Pulmonary artery endothelial cell (primary cell): Measurements from ENCODE around the gene DMD. TPM values are rescaled to one million over a fixed set of nuclear protein-coding genes. Genes with fewer than 3 reads are reported as not detected.

Experiments
- DNase-seq: peaks from one replicate; pipeline ENCODE4 v3.0.0-alpha.2; 2011; ENCODE audit warnings: low read depth, low spot score
- total RNA-seq: library from RNA; depleted of rRNA; stranded (reverse); fragments of >200 nt; gene quantifications from 2 replicates; pipeline ENCODE4 v1.2.3, GENCODE V29; 2014

The DMD gene
- total RNA-seq, 1 donor from 2014 or later: 5.7 TPM

- no peak for DNase-seq
Measured at GRCh38 chrX:31889088-31889487, 1322.3 kb downstream of the DMD start.

GRCh38 chrX:31884535-31884934, 1326.8 kb downstream of the DMD start:
- DNase-seq: no peak

DNA sequence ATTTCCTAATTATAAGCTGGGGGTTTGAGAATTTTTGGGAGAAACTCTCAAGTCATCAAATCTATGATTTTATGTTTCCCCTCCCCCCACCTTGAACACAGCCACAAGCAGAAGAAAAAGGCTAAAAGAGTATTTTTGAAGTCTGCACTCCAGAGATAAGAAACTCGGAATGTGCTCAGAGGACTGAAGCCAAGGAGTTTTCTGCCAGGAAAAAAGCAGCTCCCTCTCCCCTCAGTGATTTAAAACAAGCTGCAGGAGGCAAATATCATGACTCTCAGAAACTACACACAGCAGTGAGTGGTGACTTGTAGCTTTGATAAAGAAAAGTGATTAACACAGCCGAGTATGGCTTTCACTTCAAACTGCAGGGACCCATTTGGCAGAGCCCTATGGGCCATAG, 1339.3 kb downstream of the DMD start:
- no peak for DNase-seq

- no peak for DNase-seq
Measured at GRCh38 chrX:31870267-31870666, 1341.1 kb downstream of the DMD start.

DNA sequence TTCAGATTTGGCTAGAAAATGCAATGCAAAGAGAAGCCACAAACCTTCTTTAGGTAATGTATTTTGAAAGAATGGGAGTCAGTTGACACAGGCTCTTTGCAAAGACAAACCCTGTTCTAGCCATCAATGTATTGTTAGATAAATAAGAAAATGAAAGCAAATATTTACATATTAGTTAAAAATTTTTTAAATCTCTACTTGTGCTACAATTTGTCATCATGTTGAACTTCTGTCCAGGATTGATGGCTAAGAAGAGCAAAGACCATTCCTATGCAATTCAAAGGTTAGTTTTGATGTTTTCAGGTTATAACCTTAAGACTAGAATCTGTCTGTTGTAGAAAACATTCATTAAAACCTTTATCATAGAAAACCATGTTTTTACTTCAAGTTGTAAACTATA, 1350.7 kb downstream of the DMD start:
- no peak for DNase-seq

- DNase-seq: no peak
Measured at GRCh38 chrX:31858915-31859314, 1352.4 kb downstream of the DMD start.

GRCh38 chrX:31854716-31855115, 1356.6 kb downstream of the DMD start:
- no peak for DNase-seq

- DNase-seq: no peak
Measured at GRCh38 chrX:31851761-31852160, 1359.6 kb downstream of the DMD start.

GRCh38 chrX:31847773-31848172, 1363.6 kb downstream of the DMD start:
- DNase-seq: no peak

DNA sequence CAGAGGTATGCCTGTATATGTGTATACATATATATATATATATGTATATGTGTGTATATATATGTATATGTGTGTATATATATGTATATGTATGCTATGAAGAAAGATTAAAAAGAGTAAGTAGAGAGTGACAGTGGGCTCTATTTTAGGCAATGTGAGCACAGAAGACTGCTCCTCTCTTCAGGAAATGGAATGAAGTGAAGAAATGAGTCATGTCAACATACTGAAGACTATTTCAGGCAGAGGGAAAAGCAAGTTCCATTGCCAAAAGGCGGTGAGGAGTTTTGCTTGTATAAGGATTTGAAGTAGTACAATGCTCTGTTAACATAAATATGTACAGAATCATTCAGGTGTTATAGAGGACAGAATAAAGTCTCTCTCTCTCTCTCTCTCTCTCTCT, 1366.3 kb downstream of the DMD start:
- no peak for DNase-seq

GRCh38 chrX:31838617-31839016, 1372.7 kb downstream of the DMD start:
- no peak for DNase-seq

GRCh38 chrX:31837445-31838049, 1373.8 kb downstream of the DMD start:
- no peak for DNase-seq

GRCh38 chrX:31836479-31836878, 1374.9 kb downstream of the DMD start:
- no peak for DNase-seq

GRCh38 chrX:31832263-31832662, 1379.1 kb downstream of the DMD start:
- DNase-seq: no peak

DNA sequence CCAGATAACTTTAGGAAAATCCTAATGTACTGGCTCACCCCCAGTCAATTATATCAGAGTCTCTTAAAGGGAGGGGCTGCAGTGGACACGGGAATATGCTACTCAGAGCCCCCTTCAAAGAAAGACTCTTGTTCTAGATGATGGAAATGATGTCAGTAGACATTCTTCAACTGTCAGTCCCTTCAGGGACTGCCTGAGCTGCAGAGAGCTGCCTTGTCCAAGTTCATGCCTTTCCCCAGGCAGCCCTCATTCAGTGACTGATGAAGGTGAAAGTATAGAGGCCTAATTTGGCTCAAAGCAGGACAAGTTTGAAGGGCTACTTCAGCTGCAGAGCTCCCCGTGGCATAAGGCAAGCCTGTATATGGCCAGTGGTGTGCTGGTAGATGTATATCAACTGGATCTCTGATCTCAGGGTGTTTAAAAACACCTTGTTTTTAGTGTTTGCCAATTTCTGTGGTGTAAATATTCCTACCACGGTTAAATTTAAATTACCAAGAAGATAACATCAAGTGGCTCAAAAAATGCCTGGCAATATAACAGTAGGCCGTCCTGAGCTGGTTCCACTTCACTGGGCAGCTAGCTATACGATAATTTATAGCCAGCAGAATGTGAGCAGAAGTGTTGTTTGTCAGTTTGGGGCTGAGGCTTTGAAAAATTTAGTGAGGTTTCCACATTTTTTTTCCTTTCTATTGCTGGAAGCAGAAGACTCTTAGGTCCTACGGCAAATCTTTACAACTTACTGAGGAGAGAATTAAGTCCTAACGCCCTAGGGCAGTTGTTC, 1390.7 kb downstream of the DMD start:
- DNase-seq: no peak

- DNase-seq: no peak
Measured at GRCh38 chrX:31819455-31819854, 1391.9 kb downstream of the DMD start.

DNA sequence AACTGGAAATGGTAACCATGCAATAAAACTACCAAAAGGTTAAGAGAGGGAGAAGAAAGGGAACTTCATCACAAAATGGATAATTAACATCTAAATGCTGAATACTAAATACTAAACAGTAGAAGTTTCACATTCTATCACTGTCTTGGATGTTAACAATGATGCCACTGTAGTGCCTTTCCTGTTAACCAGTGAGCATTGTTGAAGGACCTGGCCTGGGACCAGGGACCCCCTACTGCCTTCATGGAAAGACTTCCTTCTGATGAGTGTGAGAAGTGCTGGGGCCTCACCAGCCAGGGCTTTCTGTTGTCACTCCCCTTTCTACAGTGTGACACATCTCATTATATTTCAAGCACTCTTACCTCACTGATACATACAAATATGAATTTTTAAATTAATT, 1400.2 kb downstream of the DMD start:
- no peak for DNase-seq

- DNase-seq: no peak
Measured at GRCh38 chrX:31808357-31808756, 1403.0 kb downstream of the DMD start.

- DNase-seq: no peak
Measured at GRCh38 chrX:31807165-31807564, 1404.2 kb downstream of the DMD start.

GRCh38 chrX:31805781-31806180, 1405.6 kb downstream of the DMD start:
- no peak for DNase-seq

DNA sequence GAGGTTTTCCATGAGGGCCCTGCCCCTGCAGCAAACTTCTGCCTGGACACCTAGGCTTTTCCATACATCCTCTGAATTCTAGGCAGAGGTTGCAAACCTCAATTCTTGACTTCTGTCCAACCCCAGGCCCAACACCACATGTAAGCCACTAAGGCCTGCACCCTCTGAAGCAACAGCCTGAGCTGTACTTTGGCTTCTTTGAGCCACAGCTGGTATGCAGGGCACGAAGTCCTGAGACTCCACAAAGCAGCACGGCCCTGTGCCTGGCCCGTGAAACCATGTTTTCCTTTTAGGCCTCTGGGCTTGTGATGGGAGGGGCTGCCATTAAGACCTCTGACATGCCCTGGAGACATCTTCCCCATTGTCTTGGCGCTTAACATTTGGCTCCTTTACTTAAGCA, 1411.1 kb downstream of the DMD start:
- DNase-seq: no peak

GRCh38 chrX:31796624-31797023, 1414.7 kb downstream of the DMD start:
- no peak for DNase-seq

- no peak for DNase-seq
Measured at GRCh38 chrX:31747411-31747810, 1463.9 kb downstream of the DMD start.
